Fibroblast of gingiva (primary cell): Measurements from ENCODE around the gene NEU4.

Experiments
- DNase-seq: peaks from one replicate; pipeline ENCODE4 v3.0.0-alpha.2; 2011; ENCODE audit warnings: low read depth

The NEU4 gene

DNA sequence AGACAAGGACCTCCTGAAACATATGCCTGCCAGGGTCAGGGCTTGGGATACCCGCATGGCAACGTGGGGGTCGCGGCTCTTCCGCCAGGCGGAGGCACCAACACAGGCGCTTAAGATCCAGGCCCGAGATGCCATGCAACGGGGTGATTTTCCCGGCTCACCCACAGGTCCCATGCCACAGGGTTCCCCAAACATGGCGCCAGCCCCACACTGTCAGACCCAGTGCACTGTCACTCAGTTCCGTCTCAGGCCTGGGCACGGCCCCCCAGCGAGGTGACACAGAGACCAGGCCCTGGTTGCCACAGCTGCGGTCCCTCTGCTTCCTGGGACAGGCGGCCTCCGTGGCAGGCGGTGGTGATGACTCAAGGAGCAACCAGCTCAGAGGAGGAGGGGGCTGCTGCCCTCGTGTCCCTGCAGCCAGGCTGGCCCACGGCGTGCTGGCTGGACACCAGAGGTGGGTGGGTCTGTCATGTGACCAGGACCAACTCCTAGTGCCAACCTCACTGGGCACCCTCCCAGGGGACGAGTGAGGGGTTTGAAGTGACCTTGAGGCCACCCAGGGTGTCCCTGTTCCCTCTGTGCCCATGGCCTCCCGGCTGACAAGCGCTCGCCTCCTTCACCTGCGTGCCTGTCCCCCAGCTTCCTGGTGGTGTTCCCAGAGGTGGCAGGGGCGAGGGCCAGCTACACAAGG, 44.8 kb downstream of the NEU4 start:
- DNase-seq: no peak

DNA sequence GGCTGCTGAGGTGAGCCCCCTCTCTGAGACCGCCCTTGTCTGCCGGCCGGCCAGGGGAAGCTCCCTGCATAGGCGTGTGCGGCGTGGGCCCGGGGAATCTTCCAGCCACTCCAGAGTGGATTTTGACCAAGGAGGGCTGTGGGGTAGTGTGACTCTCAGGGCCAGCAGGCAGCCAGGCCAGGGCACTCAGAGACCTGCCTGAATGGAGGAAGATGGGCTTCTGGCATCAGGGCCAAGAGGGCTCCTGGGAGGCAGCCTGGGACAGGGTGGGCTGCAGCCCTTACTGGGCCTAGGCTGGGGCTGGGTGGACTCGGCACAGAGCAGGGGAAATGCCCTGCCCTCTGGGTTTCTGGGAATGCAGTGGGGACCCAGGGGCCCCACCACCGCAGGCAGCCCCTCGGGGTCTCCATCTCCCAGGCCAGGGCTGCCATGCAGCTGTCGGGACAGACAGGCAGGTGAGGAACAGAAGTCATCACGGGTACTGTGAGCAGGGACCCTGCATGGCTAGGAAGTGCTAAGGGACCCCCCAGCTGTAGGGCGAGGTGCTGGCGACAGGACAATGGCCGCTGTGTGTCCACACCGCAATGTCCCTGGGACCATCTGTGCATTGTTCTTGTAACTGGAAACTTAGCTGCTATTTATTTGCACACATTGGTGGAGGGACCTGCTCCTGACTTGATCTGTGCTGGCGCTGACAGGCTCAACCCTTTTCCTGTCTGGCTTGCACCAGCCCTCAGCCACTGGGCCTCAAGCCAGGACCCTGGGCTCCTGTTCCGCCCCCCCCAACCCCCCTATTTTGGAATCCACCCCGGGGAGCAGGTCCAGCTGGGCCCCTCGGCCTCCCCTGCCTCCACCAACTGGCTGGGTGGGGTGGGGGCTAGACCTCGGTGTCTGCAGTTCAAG, 45.6 kb downstream of the NEU4 start:
- DNase-seq: no peak

DNA sequence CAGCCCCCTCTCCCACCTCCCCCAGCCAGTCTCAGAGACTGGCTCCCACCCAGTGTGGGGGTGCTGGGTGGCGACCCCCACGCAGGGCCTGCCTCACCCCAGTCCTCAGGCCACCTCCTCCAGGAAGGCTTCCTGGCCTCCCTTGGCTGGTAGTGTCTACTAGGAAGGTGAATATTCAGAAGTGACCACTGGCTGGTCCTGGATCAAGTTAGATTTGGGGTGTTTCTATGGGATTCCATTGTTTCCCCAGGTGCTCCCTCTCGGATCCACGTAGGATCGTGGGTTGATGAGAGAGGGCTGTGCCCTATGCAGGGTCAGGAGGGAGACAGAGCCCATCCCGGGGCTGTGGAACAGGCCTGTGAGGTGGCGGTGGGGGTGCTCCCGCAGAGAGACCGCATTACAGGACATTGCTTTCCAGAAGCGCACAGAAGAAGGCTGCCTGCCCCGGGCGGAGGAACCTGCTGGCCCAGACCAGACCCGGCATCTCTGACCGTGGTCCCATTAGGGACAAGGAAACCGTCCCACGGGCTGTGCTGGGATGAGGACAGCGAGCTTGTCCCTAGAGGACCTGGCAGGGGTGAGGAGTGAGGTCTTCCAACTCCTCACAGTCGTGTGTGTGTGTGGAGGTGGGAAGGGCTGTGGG, 46.4 kb downstream of the NEU4 start:
- DNase-seq: no peak

DNA sequence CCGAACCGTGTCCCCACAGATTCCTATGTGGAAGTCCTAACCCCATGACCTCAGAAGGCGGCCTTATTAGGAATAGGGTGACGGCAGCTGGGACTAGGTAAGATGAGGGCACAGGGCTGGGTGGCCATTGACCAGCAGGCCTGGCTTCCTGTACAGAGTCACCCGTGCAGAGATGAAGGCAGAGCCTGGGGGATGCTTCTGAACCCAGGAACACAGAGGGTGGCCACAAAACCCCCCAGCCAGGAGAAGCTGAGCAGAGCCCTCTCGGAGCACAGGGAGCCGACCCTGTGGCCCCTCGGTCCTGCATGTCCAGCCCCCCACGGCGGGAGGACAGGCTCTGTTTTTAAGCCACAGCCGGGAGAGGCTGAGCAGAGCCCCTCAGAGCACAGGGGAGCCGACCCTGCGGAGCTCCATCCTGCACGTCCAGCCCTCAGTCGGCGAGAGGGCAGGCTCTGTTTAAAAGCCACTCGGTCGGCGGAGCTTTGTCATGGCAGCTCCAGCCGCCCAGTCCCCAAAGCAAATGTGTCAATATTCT, 47.0 kb downstream of the NEU4 start:
- DNase-seq: no peak

DNA sequence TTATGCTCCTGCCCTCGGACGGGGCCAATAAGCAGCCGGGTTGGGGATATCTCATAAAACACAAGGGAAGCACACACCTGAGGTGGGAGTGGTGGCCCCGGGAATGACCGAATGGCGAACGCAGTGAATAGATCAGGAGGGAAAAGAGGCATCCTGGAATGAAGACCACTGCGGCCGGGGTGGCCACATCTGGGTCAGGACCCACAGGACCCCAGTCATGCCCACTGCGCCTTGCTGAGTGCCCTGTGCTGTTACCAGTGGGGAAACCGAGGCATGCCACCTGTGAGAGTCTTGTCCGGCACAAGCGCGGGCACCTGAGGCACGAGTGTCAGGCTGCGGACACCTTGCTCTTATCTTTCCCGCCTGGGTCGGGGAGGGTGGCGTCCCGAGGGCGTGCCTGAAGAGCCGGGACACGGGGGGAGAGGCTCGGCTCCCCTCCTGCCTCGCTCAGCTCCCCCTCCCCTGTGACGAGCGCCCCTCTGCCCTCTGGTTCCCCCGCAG, 48.1 kb downstream of the NEU4 start:
- DNase-seq: no peak

DNA sequence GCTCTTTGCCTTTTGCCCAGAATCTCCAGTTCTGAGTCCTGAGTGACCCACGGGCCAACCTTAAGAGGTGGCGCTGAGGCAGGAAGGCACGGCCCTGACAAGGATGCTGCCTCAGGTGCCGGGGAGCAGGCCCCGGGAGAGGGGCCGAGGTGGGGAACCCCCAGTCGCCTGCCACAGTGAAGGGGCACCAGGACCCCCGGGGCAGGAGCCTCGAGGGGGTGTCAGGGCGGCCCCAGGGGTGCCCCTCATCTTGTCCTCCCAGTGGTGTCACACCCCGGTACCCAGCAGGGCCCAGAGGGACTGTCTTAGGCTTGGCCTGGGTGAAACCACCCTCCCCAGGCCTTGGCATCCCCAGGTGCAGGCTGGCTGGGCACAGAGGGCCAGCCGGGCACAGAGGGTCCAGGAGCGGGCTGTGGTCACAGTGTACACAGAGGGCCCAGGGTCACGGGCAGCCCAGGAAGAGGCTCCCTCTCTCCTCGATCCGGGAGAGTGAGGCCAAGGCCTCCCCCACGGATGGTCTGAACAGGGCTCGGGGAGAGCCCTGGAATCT, 48.7 kb downstream of the NEU4 start:
- DNase-seq: no peak

DNA sequence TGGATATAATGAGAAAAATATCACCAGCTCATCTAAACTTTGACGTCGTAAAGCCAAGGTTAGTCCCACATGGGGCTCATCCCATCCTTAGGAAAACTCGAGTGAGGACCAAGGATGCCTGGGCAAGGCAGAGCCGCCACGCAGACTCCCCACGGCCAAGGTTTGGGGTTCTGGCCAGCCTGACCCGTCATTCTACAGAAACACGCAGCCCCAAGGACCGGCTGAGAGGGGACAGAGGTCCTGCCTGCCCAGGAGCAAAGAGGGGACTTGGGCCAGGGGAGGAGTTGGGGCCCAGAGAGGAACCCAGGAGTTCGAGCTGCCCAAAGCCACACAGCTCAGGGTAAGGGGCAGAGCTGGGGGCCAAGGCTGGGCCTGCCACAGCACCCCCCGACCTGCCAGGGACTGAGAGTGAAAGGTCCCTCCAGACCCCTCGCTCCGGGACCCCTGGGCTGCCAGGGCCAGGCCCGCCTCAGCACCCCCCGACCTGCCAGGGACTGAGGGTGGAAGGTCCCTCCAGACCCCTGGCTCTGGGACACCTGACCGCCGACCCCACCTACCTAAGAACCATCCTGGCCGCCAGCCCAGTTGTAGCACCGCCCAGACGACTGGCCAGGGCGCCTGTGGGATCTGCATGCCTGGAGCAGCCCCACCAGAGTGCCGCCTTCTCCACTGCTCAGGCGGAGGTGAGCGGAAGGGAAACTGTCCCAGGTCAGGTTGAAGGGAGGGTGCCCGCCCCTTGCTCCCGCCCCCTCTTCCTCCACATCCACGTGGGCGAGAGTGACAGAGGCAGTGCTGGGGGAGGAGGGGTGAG, 49.4 kb downstream of the NEU4 start, which contains the start of gene PDCD1:
Gene PDCD1, minus strand, starts transcription at position 689 of the 811 bp plus-strand sequence. Its CDS starts 56 bp downstream, at position 633.
- DNase-seq: no peak

DNA sequence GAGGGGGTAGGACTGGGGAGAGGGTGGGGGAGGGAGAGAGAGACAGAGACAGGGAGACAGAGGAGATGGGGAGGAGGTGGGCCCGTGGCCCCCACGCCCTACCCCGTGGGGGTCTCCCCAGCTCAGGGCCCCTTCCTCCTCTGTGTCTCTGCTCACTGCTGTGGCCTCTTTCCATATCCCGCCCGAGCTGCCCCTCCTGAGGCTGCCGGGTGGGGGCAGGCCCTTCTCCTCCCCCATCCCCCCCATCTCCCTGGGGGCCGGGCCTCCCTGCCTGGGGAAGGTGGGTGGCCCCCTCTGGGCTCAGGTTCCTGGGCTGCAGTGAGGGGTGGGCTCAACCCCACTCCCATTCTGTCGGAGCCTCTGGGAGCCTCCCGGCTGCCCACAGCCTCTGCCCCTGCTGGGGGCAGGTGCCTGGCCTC, 50.0 kb downstream of the NEU4 start:
- no peak for DNase-seq

DNA sequence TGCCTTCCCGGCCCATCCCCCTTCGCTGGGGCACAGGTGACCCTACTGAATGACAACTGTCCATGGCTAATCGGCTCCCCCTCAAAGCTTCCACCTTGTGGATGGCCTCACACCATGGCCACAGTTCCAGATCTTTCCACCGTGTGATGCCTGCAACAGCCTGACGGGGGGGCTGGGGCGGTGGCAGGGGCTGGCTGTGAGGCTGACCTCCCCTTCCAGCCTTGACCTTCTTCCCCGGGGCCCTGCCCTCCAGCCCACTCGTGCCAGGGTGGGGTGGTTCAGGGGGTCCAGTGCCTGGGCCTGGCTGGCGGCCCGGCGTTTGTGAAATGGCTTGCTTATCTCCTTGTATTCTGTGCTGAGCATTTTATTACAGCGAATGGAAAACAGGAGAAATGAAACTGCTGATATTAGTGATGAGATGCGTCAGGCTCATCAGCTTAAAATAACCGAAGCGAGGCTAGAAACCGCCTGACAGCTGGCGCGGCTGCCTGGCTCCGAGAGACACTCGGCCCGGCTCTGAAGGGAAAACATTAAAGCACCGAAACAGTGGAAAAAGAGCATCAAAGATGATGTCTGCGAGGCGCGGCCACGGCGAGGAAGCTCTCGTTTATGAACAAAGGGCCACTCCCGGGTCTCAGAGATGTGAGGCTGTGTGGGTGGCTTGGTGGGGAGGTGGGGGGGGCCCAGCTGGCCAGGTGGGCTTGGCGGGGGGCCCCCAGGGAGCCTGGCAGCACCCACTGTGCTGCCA, 50.6 kb downstream of the NEU4 start:
- DNase-seq: no peak

DNA sequence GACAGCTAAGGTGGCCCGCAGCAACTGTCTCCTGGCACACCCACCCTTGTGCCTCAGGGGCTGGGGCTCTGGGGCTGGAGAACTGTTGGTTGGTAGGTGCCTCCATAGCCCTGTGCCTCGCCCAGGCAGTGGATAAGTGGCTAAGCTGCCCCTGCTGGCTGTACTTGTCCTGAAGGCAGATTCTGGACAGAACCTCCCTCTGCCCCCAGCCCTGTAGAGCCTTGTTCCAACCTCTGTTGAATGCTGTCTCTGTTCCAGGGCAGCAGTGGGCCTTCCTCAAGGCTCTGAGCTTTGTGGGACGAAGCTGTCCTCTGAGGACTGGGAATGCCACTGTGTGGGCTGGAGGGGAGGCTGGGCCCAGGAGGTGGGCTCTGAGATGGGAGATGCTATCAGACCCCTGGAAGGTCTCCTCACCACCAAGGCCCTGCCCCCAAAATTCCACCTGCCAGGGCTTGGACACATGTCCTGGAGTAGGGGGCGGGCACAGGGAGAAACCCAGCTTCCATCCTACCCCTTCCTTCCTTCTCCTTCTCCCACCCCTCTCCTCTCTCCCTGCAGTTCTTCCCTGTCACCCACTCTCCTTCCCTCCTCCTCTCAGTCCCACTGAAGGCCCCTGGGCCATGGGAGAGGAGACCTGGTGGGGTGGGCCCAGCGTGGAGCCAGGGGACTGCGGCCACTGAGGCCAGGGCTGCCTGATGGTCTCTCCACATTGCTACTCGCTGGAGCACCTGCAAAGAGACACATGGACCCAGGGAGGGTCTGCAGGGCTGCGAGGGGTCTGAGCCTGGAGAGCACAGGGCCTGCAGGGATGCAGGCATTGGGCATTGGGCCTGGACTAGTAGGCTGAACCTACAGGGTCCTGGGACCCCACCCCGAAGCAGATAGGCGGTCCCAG, 51.4 kb downstream of the NEU4 start:
- no peak for DNase-seq

DNA sequence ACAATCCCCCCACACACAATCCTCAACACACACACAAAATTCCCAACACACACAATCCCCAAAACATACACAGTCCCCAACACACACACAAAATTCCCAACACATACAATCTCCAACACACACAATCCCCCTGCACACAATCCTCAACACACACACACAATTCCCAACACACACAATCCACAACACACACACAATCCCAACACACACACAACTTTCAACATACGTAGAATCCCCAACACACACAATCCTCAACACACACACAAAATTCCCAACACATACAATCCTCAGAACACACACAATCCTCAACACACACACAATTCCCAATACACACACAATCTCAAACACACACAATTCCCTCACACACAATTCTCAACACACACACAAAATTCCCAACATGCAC, 52.3 kb downstream of the NEU4 start:
- no peak for DNase-seq

DNA sequence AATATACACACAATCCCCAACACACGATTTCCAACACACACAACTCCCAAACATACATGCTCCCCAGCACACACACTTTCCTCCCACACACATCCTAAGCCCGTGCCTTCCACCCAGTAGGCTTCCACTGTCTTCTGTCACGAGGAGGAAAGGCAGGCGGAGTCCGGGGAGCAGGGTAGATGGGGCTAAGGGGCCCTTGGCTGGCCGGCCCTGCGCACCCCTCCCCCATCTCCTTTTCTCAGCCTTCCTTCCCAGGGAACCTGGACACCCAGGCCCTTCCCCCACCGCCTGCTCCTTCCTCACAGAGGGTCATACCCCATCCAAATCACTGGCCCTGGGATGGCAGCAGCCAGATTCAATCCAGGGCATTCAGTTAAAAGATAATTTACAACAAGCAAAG, 53.1 kb downstream of the NEU4 start:
- no peak for DNase-seq

DNA sequence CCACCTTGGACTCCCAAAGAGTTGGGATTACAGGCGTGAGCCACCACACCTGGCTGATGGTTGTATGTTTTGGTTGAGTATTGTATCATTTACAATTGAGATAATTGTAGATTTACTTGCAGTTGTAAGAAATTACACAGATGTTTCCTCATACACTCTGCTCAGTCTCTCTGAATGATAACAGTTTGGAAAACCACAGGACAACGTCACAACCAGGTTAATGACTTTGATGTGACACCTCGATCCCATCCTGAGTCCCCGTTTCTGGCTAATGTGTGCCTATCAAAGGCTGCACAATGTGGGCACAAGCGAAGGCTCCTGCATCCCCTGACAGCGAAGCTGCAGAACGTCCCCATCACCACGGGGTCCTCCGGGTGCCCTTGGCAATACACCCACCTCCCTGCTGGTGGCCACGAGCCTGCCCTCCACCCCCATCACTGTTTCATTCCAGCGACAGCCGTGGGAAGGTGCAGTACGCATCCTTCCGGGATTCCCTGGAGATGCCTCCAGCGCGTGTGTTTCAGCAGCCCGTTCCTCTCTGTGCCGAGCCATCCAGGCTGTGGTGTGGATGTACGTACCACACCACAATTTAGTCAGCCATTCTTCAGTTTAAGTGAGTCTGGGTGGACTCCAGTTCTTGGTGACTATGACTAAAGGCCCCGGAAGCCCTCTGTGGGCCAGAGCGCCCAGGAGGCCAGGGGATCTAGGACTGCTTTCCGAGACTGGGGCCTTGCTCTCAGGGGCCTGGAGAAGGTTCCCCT, 54.0 kb downstream of the NEU4 start:
- DNase-seq: no peak

DNA sequence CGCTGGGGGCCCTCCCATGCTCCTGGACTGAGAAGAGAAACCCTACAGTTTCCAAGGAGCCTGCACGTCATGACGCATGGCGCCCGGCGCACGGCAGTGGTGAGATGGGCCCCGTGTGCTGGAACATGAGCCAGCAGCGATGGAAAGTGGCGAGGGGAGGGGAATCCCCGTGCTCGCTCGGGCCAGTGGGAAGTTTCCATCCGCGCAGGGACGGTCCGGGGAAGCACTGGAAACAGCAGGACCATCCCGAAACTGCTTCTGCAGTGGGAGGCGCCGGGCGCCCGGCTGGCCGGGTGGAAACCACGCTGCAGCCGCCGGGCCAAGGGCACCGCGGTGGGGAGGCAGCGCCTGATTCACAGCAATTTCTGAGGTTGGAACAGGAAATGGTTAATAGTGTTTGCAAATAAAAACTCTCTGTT, 54.6 kb downstream of the NEU4 start:
- DNase-seq: peak; percentile 12

DNA sequence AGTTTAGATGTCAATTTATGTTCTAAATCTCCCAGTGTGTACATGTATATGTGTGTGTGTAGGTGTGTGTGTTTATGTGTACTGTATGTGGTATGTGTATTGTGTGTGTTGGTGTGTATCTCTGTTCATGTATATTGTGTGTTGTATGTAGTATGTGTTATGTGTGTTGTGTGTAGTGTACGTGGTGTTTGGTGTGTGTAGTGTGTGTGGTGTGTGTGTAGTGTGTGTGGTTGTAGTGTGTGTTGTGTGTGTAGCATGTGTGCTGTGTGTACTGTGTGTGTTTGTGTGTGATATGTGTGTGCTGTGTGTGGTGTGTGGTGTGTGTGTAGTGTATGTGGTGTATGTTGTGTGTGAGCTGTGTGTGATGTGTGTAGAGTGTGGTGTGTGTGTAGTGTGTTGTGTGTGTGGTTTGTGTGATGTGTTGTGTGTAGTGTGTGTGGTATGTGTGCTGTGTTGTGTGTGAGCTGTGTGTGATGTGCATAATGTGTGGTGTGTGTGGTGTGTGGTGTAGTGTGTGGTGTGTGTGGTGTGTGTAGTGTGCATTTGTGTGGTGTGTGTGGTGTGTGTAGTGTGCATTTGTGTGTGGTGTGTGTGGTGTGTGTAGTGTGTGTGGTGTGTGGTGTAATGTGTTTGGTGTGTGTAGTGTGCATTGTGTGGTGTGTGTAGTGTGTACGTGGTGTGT, 55.3 kb downstream of the NEU4 start:
- no peak for DNase-seq

DNA sequence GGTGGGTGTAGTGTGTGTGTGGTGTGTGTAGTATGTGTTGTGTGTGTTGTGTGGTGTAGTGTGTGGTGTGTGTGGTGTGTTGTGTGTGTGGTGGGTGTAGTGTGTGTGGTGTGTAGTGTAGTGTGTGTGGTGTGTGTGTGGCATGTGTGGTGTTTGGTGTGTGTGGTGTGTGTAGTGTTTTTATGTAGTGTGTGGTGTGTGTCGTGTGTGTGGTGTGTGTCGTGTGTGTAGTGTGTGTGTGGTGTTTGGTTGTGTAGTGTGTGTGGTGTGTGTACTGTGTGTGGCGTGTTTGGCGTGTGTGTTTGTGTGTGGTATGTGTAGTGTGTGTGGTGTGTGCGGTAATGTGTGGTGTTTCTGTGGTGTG, 55.8 kb downstream of the NEU4 start:
- DNase-seq: no peak

DNA sequence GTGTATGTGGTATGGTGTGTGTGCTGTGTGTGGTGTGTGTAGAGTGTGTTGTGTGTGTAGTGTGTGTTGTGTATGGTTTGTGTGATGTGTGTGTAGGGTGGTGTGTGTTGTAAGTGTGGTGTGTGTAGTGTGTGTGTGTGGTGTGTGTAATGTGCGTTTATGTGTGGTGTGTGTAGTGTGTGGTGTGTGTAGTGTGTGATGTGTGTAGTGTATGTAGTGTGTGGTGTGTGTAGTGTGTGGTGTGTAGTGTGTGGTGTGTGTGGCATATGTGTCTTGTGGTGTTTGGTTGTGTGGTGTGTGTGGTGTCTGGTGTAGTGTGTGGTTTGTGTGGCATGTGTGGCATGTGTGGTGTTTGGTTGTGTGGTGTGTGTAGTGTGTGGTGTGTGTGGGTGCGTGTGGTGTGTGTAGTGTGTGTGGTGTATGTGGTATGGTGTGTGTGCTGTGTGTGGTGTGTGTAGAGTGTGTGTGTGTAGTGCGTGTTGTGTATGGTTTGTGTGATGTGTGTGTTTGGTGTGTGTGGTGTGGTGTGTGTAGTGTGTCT, 56.5 kb downstream of the NEU4 start:
- DNase-seq: no peak
